ENCODE results near the gene ADGRF3. TPM values are rescaled to one million over a fixed set of nuclear protein-coding genes. Genes with fewer than 3 reads are reported as not detected.

ADGRF3 gene, protein sequence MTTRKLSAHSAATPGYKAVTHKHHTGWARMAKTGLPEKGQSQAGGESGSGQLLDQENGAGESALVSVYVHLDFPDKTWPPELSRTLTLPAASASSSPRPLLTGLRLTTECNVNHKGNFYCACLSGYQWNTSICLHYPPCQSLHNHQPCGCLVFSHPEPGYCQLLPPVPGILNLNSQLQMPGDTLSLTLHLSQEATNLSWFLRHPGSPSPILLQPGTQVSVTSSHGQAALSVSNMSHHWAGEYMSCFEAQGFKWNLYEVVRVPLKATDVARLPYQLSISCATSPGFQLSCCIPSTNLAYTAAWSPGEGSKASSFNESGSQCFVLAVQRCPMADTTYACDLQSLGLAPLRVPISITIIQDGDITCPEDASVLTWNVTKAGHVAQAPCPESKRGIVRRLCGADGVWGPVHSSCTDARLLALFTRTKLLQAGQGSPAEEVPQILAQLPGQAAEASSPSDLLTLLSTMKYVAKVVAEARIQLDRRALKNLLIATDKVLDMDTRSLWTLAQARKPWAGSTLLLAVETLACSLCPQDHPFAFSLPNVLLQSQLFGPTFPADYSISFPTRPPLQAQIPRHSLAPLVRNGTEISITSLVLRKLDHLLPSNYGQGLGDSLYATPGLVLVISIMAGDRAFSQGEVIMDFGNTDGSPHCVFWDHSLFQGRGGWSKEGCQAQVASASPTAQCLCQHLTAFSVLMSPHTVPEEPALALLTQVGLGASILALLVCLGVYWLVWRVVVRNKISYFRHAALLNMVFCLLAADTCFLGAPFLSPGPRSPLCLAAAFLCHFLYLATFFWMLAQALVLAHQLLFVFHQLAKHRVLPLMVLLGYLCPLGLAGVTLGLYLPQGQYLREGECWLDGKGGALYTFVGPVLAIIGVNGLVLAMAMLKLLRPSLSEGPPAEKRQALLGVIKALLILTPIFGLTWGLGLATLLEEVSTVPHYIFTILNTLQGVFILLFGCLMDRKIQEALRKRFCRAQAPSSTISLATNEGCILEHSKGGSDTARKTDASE
- polyA plus RNA-seq (2013, experiment 1 of 2), result 0.18 TPM
- polyA plus RNA-seq (2013, experiment 2 of 2), result 0.14 TPM

DNA sequence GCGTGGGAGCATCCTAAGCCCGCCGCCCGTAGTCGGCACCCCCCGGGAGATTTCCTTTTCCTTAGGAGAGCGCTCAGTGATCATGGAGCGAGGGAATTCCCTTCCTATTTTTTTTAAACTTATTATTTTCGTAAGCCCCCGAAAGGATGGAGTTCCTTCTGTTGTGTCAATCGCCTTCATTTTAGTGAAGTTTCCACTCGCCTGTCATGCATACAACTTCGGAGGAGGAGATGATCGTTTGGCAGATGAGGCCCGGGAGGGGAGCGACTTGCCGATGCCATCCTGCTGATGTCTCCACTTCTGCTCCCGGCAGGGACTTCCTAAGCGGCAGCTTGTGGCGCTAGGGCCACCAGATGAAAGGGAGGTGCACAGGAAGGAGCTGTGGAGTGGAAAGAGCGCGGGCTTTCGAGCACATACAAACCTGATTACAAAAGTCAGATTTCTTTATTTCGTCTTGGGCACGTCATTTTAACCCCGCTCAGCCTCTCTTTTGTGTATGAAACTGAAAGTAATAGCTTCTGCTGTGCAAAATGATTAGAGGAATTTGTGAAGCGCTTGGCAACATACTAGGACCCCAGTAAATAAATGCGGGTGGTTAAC lies at the start of gene ADGRF3:
Gene ADGRF3 (minus strand): TSS at position 336 of the 600 bp plus-strand sequence. CDS start 555 bp downstream, outside the sequence.
- no peaks in the 10 kb centered on the region for H3K27me3 ChIP-seq (ENCODE audit: control insufficient read depth in 3 of 3, insufficient read depth in 3 of 3, low read depth in 1 of 3, low read length in 3 of 3)
- H2BK120ac ChIP-seq (ENCODE audit: low read depth, low read length), result no peak within 1 kb of the TSS
- H3K4me2 ChIP-seq (ENCODE audit: insufficient read depth, low read length, poor library complexity, severe bottlenecking), result peak within 1 kb of the TSS; percentile 75
- peak within 1 kb of the TSS; percentile 94 for H2BK5ac ChIP-seq (ENCODE audit: low read length)
- no peak within 1 kb of the TSS for H2BK12ac ChIP-seq (ENCODE audit: low read length)
- H2BK15ac ChIP-seq (ENCODE audit: low read length), result peak within 1 kb of the TSS; percentile 50
- no peak within 1 kb of the TSS for H4K8ac ChIP-seq (ENCODE audit: low read depth, low read length)
- H3K79me1 ChIP-seq (ENCODE audit: low read depth, low read length), result peaks cover 3% of the 10 kb centered on the region
- DNase-seq (ENCODE audit: low spot score), result peak; percentile 35
- H3K18ac ChIP-seq (ENCODE audit: low read length), result peak within 1 kb of the TSS; percentile 98
- H3K4ac ChIP-seq (ENCODE audit: low read length), result peak within 1 kb of the TSS; percentile 29
- peak within 1 kb of the TSS; percentile 93 for H3K9ac ChIP-seq (ENCODE audit: low read depth, low read length, poor library complexity)
- H3K23ac ChIP-seq (ENCODE audit: low read depth, low read length, poor library complexity), result peak within 1 kb of the TSS; percentile 97
- H3K27ac ChIP-seq (replicated peaks; ENCODE audit: low read length), result peak within 1 kb of the TSS; percentile 92
- no peaks in the 10 kb centered on the region for H3K9me3 ChIP-seq (replicated peaks in 1 of 2; ENCODE audit: control insufficient read depth in 2 of 2, insufficient read depth in 1 of 2, low read depth in 1 of 2, low read length in 2 of 2)
- H4K91ac ChIP-seq (ENCODE audit: low read depth, low read length, poor library complexity), result no peak within 1 kb of the TSS
- H3K36me3 ChIP-seq (replicated peaks in 1 of 2; ENCODE audit: control insufficient read depth in 2 of 2, insufficient read depth in 2 of 2, low read length in 2 of 2), result peaks cover 0 to 13% of the 10 kb centered on the region in 2 donors
- H3K14ac ChIP-seq (ENCODE audit: low read length), result peak within 1 kb of the TSS; percentile 77
- H2AK5ac ChIP-seq (ENCODE audit: low read depth, low read length), result peak within 1 kb of the TSS; percentile 38
- peak within 1 kb of the TSS; percentile 82 to 96 for H3K4me3 ChIP-seq (ENCODE audit: low read length in 2 of 2)
- WGBS, 2 donors (ENCODE audit: extremely low coverage in 2 of 2, insufficient read length in 2 of 2, insufficient replicate concordance in 1 of 2), result no CpG with 5 or more reads among the region's 28 CpGs
- H2AFZ ChIP-seq (ENCODE audit: low read length), result peak within 1 kb of the TSS; percentile 91
- peaks cover 3 to 14% of the 10 kb centered on the region in 2 donors for H3K4me1 ChIP-seq (ENCODE audit: control insufficient read depth in 2 of 2, insufficient read depth in 1 of 2, low read depth in 1 of 2, low read length in 2 of 2)

DNA sequence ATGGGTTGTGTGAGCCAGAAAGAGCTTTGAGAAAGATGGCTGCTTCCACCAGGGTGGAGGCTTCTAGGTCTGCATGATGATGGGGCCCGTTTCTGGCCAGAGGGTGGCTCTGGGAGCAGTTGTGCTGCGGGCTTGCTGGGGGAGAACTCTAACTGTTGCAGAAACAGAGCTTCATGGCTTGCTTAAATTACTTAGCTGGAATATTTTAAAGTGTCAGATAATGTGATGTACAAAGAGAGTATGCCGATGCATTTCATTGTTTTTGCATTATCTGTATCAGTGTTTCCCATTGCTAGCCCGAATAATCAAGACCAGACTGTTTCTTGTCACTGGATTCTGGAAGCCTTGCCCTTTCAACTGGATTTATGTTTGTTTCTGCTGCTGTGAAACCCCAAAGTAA lies 48.8 kb upstream of the ADGRF3 start:
- no peak overlapping the region for H3K23ac ChIP-seq (ENCODE audit: low read depth, low read length, poor library complexity)
- no peak overlapping the region for H3K4ac ChIP-seq (ENCODE audit: low read length)
- no peak overlapping the region for H3K27ac ChIP-seq (replicated peaks; ENCODE audit: low read length)
- no peak overlapping the region for H2BK120ac ChIP-seq (ENCODE audit: low read depth, low read length)
- no peak overlapping the region for H4K8ac ChIP-seq (ENCODE audit: low read depth, low read length)
- H3K27me3 ChIP-seq (ENCODE audit: control insufficient read depth in 3 of 3, insufficient read depth in 3 of 3, low read depth in 1 of 3, low read length in 3 of 3), result no peaks in the 10 kb centered on the region
- WGBS, 2 donors (ENCODE audit: extremely low coverage in 2 of 2, insufficient read length in 2 of 2, insufficient replicate concordance in 1 of 2), result no CpG with 5 or more reads among the region's 4 CpGs
- no peak for DNase-seq (ENCODE audit: low spot score)
- peaks cover 3 to 47% of the 10 kb centered on the region in 2 donors for H3K36me3 ChIP-seq (replicated peaks in 1 of 2; ENCODE audit: control insufficient read depth in 2 of 2, insufficient read depth in 2 of 2, low read length in 2 of 2)
- H2BK15ac ChIP-seq (ENCODE audit: low read length), result no peak overlapping the region
- H3K9ac ChIP-seq (ENCODE audit: low read depth, low read length, poor library complexity), result no peak overlapping the region
- H3K4me1 ChIP-seq (ENCODE audit: control insufficient read depth in 2 of 2, insufficient read depth in 1 of 2, low read depth in 1 of 2, low read length in 2 of 2), result peaks cover 0 to 7% of the 10 kb centered on the region in 2 donors
- no peak overlapping the region for H3K18ac ChIP-seq (ENCODE audit: low read length)
- no peak overlapping the region for H3K4me2 ChIP-seq (ENCODE audit: insufficient read depth, low read length, poor library complexity, severe bottlenecking)
- no peak overlapping the region for H3K4me3 ChIP-seq (ENCODE audit: low read length in 2 of 2)
- no peak overlapping the region for H2AFZ ChIP-seq (ENCODE audit: low read length)
- H3K9me3 ChIP-seq (replicated peaks in 1 of 2; ENCODE audit: control insufficient read depth in 2 of 2, insufficient read depth in 1 of 2, low read depth in 1 of 2, low read length in 2 of 2), result no peaks in the 10 kb centered on the region
- H3K79me1 ChIP-seq (ENCODE audit: low read depth, low read length), result no peaks in the 10 kb centered on the region
- no peak overlapping the region for H2BK12ac ChIP-seq (ENCODE audit: low read length)
- no peak overlapping the region for H3K14ac ChIP-seq (ENCODE audit: low read length)
- H4K91ac ChIP-seq (ENCODE audit: low read depth, low read length, poor library complexity), result no peak overlapping the region
- no peak overlapping the region for H2BK5ac ChIP-seq (ENCODE audit: low read length)
- no peak overlapping the region for H2AK5ac ChIP-seq (ENCODE audit: low read depth, low read length)

DNA sequence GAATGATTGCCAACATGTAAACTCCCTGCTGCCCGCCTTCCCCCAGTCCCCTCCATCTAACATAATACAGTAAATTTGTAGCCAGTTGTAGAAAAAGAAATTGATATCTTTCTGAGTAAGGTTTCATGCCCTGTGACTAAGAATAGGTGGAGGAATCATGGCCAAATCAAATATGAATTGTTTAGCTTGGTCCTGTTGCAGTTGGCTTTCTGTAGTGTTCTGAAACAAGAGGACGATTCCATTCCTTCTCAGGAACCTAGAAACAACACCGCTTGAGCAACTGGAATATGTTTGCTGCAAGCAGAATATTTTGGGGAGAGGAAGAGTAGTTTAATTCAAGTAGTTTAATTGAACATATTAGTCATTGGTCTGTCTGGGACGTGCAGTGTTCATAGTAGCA lies 48.1 kb upstream of the ADGRF3 start:
- Histone ChIP-seq H3K4me2 (ENCODE audit: insufficient read depth, low read length, poor library complexity, severe bottlenecking) (no peak overlapping the region), H3K4me3 (ENCODE audit: low read length in 2 of 2) (no peak overlapping the region), H2BK12ac (ENCODE audit: low read length) (no peak overlapping the region), H3K4me1 (ENCODE audit: control insufficient read depth in 2 of 2, insufficient read depth in 1 of 2, low read depth in 1 of 2, low read length in 2 of 2) (peaks cover 0 to 3% of the 10 kb centered on the region in 2 donors), H3K36me3 (replicated peaks in 1 of 2; ENCODE audit: control insufficient read depth in 2 of 2, insufficient read depth in 2 of 2, low read length in 2 of 2) (peaks cover 3 to 54% of the 10 kb centered on the region in 2 donors), H2AFZ (ENCODE audit: low read length) (no peak overlapping the region), H3K9me3 (replicated peaks in 1 of 2; ENCODE audit: control insufficient read depth in 2 of 2, insufficient read depth in 1 of 2, low read depth in 1 of 2, low read length in 2 of 2) (no peaks in the 10 kb centered on the region), H4K91ac (ENCODE audit: low read depth, low read length, poor library complexity) (no peak overlapping the region), H2BK120ac (ENCODE audit: low read depth, low read length) (no peak overlapping the region), H3K14ac (ENCODE audit: low read length) (no peak overlapping the region), H3K27ac (replicated peaks; ENCODE audit: low read length) (no peak overlapping the region), H2BK15ac (ENCODE audit: low read length) (no peak overlapping the region), H3K9ac (ENCODE audit: low read depth, low read length, poor library complexity) (no peak overlapping the region), H2AK5ac (ENCODE audit: low read depth, low read length) (no peak overlapping the region), H3K27me3 (ENCODE audit: control insufficient read depth in 3 of 3, insufficient read depth in 3 of 3, low read depth in 1 of 3, low read length in 3 of 3) (no peaks in the 10 kb centered on the region), H2BK5ac (ENCODE audit: low read length) (no peak overlapping the region), H3K79me1 (ENCODE audit: low read depth, low read length) (no peaks in the 10 kb centered on the region), H3K23ac (ENCODE audit: low read depth, low read length, poor library complexity) (no peak overlapping the region), H4K8ac (ENCODE audit: low read depth, low read length) (no peak overlapping the region), H3K4ac (ENCODE audit: low read length) (no peak overlapping the region), H3K18ac (ENCODE audit: low read length) (no peak overlapping the region)
- no CpG with 5 or more reads among the region's 4 CpGs for WGBS, 2 donors (ENCODE audit: extremely low coverage in 2 of 2, insufficient read length in 2 of 2, insufficient replicate concordance in 1 of 2)
- DNase-seq (ENCODE audit: low spot score), result no peak
